Measurements from ENCODE around the gene CRY2. TPM values are rescaled to one million over a fixed set of nuclear protein-coding genes. Genes with fewer than 3 reads are reported as not detected.

CRY2 gene
- total and polyA plus RNA-seq, 4 donors, result 16.7 to 72.9 (median 33.0) TPM

DNA sequence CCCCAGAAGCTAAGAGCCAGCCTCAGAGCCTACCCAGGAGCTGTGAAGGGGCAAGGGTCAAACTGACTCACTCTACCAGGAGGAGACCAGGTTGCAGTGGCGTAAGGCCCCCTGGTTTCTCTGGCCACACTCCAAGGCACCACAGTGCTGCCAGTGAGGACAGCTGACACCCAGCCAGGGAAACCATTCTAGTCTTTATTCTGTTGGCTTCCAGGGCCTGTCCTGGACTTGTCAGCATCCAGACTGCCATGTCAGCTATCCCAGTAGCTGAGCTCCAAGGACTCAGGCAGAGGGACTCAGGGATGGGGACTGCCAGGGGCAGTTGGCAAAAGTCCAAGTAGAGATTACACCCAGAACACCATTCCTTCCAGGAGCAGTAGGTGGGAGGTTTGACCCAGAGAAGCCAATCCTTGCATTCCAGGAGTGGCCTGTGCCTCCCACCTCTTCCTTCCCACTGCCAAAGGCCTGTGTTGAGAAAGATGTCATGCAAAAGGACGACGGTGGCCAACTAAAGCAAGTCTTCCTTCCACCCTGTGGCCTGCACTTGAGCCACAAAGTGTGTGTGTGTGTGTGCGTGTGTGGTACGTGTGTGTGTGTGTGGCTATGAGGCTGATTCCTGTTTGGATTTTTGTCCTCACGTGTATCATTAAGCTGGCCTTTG lies 34.6 kb downstream of the CRY2 start:
- H3K27ac ChIP-seq (ENCODE audit: low read depth in 1 of 2, low read length in 2 of 2), result no peak overlapping the region
- H3K9ac ChIP-seq (ENCODE audit: low read depth in 1 of 2, low read length in 2 of 2), result no peak overlapping the region
- no peak overlapping the region for H3K4me3 ChIP-seq (ENCODE audit: low read depth in 1 of 3, low read length in 3 of 3)
- no peaks in the 10 kb centered on the region for H3K9me3 ChIP-seq (ENCODE audit: control insufficient read depth in 4 of 4, low read length in 3 of 4)
- TF ChIP-seq TAF1 (conservative IDR thresholded peaks at IDR 0.05) (no peak), RAD21 (IDR thresholded peaks at IDR 0.05) (no peak), EGR1 (IDR thresholded peaks at IDR 0.05; ENCODE audit: low read depth in 2 of 2) (no peak), SP1 (IDR thresholded peaks at IDR 0.05) (no peak), FOXA2 (IDR thresholded peaks at IDR 0.05) (no peak), YY1 (IDR thresholded peaks at IDR 0.05) (no peak), GABPA (IDR thresholded peaks at IDR 0.05 in 1 of 2, conservative IDR thresholded peaks at IDR 0.05 in 1 of 2) (no peak), HNF4G (IDR thresholded peaks at IDR 0.05) (no peak), RXRA (IDR thresholded peaks at IDR 0.05) (no peak), NR2F2 (IDR thresholded peaks at IDR 0.05) (no peak), HNF4A (conservative IDR thresholded peaks at IDR 0.05) (no peak), FOXA1 (IDR thresholded peaks at IDR 0.05) (no peak), JUND (IDR thresholded peaks at IDR 0.05) (no peak)
- TF ChIP-seq, protein P1, sequence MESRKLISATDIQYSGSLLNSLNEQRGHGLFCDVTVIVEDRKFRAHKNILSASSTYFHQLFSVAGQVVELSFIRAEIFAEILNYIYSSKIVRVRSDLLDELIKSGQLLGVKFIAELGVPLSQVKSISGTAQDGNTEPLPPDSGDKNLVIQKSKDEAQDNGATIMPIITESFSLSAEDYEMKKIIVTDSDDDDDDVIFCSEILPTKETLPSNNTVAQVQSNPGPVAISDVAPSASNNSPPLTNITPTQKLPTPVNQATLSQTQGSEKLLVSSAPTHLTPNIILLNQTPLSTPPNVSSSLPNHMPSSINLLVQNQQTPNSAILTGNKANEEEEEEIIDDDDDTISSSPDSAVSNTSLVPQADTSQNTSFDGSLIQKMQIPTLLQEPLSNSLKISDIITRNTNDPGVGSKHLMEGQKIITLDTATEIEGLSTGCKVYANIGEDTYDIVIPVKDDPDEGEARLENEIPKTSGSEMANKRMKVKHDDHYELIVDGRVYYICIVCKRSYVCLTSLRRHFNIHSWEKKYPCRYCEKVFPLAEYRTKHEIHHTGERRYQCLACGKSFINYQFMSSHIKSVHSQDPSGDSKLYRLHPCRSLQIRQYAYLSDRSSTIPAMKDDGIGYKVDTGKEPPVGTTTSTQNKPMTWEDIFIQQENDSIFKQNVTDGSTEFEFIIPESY (IDR thresholded peaks at IDR 0.05), result no peak
- TF ChIP-seq, protein P2, sequence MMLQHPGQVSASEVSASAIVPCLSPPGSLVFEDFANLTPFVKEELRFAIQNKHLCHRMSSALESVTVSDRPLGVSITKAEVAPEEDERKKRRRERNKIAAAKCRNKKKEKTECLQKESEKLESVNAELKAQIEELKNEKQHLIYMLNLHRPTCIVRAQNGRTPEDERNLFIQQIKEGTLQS (IDR thresholded peaks at IDR 0.05), result no peak
- TF ChIP-seq, protein P3, sequence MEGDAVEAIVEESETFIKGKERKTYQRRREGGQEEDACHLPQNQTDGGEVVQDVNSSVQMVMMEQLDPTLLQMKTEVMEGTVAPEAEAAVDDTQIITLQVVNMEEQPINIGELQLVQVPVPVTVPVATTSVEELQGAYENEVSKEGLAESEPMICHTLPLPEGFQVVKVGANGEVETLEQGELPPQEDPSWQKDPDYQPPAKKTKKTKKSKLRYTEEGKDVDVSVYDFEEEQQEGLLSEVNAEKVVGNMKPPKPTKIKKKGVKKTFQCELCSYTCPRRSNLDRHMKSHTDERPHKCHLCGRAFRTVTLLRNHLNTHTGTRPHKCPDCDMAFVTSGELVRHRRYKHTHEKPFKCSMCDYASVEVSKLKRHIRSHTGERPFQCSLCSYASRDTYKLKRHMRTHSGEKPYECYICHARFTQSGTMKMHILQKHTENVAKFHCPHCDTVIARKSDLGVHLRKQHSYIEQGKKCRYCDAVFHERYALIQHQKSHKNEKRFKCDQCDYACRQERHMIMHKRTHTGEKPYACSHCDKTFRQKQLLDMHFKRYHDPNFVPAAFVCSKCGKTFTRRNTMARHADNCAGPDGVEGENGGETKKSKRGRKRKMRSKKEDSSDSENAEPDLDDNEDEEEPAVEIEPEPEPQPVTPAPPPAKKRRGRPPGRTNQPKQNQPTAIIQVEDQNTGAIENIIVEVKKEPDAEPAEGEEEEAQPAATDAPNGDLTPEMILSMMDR (IDR thresholded peaks at IDR 0.05; ENCODE audit: low read depth, low read length, missing input control), result no peak
- TF ChIP-seq, protein P4, sequence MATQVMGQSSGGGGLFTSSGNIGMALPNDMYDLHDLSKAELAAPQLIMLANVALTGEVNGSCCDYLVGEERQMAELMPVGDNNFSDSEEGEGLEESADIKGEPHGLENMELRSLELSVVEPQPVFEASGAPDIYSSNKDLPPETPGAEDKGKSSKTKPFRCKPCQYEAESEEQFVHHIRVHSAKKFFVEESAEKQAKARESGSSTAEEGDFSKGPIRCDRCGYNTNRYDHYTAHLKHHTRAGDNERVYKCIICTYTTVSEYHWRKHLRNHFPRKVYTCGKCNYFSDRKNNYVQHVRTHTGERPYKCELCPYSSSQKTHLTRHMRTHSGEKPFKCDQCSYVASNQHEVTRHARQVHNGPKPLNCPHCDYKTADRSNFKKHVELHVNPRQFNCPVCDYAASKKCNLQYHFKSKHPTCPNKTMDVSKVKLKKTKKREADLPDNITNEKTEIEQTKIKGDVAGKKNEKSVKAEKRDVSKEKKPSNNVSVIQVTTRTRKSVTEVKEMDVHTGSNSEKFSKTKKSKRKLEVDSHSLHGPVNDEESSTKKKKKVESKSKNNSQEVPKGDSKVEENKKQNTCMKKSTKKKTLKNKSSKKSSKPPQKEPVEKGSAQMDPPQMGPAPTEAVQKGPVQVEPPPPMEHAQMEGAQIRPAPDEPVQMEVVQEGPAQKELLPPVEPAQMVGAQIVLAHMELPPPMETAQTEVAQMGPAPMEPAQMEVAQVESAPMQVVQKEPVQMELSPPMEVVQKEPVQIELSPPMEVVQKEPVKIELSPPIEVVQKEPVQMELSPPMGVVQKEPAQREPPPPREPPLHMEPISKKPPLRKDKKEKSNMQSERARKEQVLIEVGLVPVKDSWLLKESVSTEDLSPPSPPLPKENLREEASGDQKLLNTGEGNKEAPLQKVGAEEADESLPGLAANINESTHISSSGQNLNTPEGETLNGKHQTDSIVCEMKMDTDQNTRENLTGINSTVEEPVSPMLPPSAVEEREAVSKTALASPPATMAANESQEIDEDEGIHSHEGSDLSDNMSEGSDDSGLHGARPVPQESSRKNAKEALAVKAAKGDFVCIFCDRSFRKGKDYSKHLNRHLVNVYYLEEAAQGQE (IDR thresholded peaks at IDR 0.05), result no peak
- TF ChIP-seq, protein P5, sequence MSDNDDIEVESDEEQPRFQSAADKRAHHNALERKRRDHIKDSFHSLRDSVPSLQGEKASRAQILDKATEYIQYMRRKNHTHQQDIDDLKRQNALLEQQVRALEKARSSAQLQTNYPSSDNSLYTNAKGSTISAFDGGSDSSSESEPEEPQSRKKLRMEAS (IDR thresholded peaks at IDR 0.05), result no peak
- 87% methylated on average over 6 of the region's 6 CpGs for WGBS
- no peaks in the 10 kb centered on the region for H3K27me3 ChIP-seq (ENCODE audit: control insufficient read depth in 4 of 4, insufficient read depth in 4 of 4, low read length in 3 of 4)
- H3K4me1 ChIP-seq (ENCODE audit: control insufficient read depth in 4 of 4, insufficient read depth in 4 of 4, low read length in 3 of 4), result peaks cover 0 to 4% (median 4%) of the 10 kb centered on the region in 4 donors
- no peak for DNase-seq (ENCODE audit: low spot score)
- H3K36me3 ChIP-seq (ENCODE audit: control insufficient read depth in 4 of 4, insufficient read depth in 3 of 4, low read depth in 1 of 4, low read length in 3 of 4), result peaks cover 12 to 58% (median 48%) of the 10 kb centered on the region in 4 donors

Data from liver (tissue), 9 donors.